Bronchial epithelial cell (primary cell): Measurements from ENCODE around the gene SDR42E2. TPM values are rescaled to one million over a fixed set of nuclear protein-coding genes. Genes with fewer than 3 reads are reported as not detected.

Source experiments
- DNase-seq: peaks from one replicate; pipeline ENCODE4 v3.0.0-alpha.2; 2010; ENCODE audit warnings: low read depth
- FAIRE-seq: peaks from 2 replicates; lab custom pipeline; 2011; peaks lifted over from hg19 to GRCh38; lab: Jason Lieb, UNC
- H3K27me3 ChIP-seq: 2 replicates; pipeline ENCODE4 v1.5.1; 2011; ENCODE audit warnings: low read length; ENCODE audit not compliant: control insufficient read depth, insufficient read depth
- H3K36me3 ChIP-seq: 2 replicates; pipeline ENCODE4 v1.5.1; 2011; ENCODE audit warnings: low read length; ENCODE audit not compliant: control insufficient read depth, insufficient read depth
- H3K4me3 ChIP-seq: 2 replicates; pipeline ENCODE4 v1.5.1; 2011; ENCODE audit warnings: mild to moderate bottlenecking, low read depth, low read length, control low read depth
- CTCF ChIP-seq: IDR thresholded peaks from 2 replicates; pipeline ENCODE4 v1.5.1; 2011; ENCODE audit warnings: mild to moderate bottlenecking, moderate library complexity, low read length, control low read depth, inconsistent platforms; ENCODE audit not compliant: insufficient read depth, severe bottlenecking
- total RNA-seq: library from RNA; depleted of rRNA; stranded (reverse); fragments of >200 nt; gene quantifications from 2 replicates; pipeline ENCODE4 v1.2.1, GENCODE V29; 2014

Gene SDR42E2
- total RNA-seq, 1 donor from 2014 or later = not detected

- DNase-seq (no peak), FAIRE-seq (no peak)
- Histone ChIP-seq H3K36me3 (no peaks in the 10 kb centered on the region), H3K27me3 (no peaks in the 10 kb centered on the region), H3K4me3 (no peak overlapping the region)
- no peak for TF ChIP-seq CTCF
These were observed 67.6 kb downstream of the SDR42E2 start for GRCh38 chr16:22229889-22230288.

GRCh38 chr16:22232277-22233036, 70.2 kb downstream of the SDR42E2 start:
- TF ChIP-seq CTCF = no peak
- Histone ChIP-seq H3K4me3 (no peak overlapping the region), H3K36me3 (no peaks in the 10 kb centered on the region), H3K27me3 (no peaks in the 10 kb centered on the region)
- FAIRE-seq (no peak), DNase-seq (peak; percentile 79)

- no peaks in the 10 kb centered on the region for H3K27me3 ChIP-seq
- TF ChIP-seq CTCF = no peak
- no peaks in the 10 kb centered on the region for H3K36me3 ChIP-seq
- H3K4me3 ChIP-seq = no peak overlapping the region
- DNase-seq = no peak
- no peak for FAIRE-seq
These were observed 70.7 kb downstream of the SDR42E2 start for GRCh38 chr16:22233037-22233372.

- DNase-seq (peak; percentile 32), FAIRE-seq (no peak)
- no peaks in the 10 kb centered on the region for H3K36me3 ChIP-seq
- H3K4me3 ChIP-seq = no peak overlapping the region
- no peaks in the 10 kb centered on the region for H3K27me3 ChIP-seq
- TF ChIP-seq CTCF = no peak
These were observed 73.8 kb downstream of the SDR42E2 start for GRCh38 chr16:22235839-22236745.

- DNase-seq (no peak), FAIRE-seq (no peak)
- Histone ChIP-seq H3K36me3 (peaks cover under 1% of the 10 kb centered on the region), H3K4me3 (no peak overlapping the region), H3K27me3 (no peaks in the 10 kb centered on the region)
- TF ChIP-seq CTCF = no peak
These were observed 77.0 kb downstream of the SDR42E2 start for GRCh38 chr16:22239131-22239805.
